ENCODE data around the gene SLC6A8. TPM values are rescaled to one million over a fixed set of nuclear protein-coding genes. Genes with fewer than 3 reads are reported as not detected.

The SLC6A8 gene
- 8.0 TPM for total RNA-seq
- long read RNA-seq, partial matches to known transcripts, result 2 of 8 reads
- long read RNA-seq, other reads (novel, unspliced or antisense), result 2 of 8 reads

DNA sequence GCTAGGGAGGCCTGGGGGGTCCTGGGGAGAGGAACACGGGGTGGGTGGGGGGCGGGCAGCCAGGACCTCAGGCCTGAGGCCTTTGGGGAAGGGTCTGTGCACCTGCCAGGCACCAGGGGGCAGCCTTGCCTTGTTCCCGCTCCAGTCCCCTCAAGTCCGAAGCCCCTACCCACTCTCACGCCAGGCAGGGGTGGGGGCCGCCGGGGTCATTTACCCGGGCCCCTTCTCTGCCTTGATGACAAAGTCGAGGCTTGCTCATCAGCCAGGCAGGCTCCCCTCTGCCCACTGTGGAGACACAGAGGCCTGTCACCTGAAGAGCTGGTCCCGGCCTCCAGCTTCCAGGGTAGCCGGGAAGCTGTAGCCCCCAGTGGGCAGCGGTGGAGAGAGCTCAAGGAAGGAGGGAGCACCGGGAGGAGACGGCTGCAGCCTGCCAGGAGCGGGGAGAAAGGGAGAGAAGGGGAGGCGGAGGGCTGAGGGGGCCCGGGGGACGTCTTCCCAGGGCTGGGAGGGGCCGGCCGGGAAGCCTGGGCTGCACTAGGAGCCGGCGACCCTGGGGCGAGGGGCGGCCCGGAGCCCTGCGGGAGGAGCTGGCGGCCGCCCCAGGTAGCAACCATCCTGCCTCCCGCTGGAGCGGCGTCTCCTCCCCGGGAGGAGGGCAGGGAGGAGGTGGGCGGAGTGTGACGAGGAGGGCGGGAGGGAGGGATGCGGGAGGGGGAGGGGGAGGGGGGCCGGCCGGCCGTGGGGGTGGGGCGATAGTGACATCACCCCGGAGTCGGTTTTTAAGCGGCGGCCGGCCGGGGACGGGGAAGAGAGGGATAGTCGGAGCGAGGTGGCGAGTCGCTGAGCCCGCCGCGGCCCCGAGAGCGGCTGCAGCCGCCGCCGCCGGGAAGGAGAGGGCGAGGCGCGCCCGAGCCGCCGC is at the start of gene SLC6A8:
SLC6A8 (plus strand) TSS at position 806 of the 919 bp plus-strand sequence. CDS start 649 bp downstream, outside the sequence.
- H3K9me3 ChIP-seq, result no peaks in the 10 kb centered on the region
- H3K36me3 ChIP-seq, result no peaks in the 10 kb centered on the region
- H3K4me3 ChIP-seq, result peak within 1 kb of the TSS; percentile 28
- TF ChIP-seq, protein P1, sequence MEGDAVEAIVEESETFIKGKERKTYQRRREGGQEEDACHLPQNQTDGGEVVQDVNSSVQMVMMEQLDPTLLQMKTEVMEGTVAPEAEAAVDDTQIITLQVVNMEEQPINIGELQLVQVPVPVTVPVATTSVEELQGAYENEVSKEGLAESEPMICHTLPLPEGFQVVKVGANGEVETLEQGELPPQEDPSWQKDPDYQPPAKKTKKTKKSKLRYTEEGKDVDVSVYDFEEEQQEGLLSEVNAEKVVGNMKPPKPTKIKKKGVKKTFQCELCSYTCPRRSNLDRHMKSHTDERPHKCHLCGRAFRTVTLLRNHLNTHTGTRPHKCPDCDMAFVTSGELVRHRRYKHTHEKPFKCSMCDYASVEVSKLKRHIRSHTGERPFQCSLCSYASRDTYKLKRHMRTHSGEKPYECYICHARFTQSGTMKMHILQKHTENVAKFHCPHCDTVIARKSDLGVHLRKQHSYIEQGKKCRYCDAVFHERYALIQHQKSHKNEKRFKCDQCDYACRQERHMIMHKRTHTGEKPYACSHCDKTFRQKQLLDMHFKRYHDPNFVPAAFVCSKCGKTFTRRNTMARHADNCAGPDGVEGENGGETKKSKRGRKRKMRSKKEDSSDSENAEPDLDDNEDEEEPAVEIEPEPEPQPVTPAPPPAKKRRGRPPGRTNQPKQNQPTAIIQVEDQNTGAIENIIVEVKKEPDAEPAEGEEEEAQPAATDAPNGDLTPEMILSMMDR (IDR thresholded peaks at IDR 0.05), result peak; percentile 36
- H3K27ac ChIP-seq, result no peak within 1 kb of the TSS
- no peaks in the 10 kb centered on the region for H3K27me3 ChIP-seq
- no peaks in the 10 kb centered on the region for H3K4me1 ChIP-seq
- DNase-seq (peak; percentile 80), ATAC-seq (peak; percentile 77)
- intact Hi-C loops (cut with DNase I), result no loop called here

DNA sequence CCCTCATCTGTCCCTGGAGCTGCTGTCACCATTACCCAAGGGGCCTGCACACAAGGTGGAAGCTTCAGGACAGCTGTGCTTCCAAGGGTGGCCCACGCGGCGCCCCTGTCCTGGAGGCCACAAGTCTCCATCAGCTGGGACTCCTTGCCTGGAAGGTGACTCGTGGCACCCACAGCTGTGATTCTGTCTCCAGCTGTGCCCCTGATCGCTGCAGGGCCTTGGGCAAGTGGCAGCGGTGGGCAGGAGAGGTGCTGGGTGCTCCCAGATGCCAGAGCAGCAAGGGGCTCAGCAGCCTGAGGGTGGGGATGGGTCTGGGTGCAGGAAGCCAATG is 49.7 kb upstream of the SLC6A8 start:
- no peak for ATAC-seq
- no peak for DNase-seq
- Histone ChIP-seq H3K9me3 (no peaks in the 10 kb centered on the region), H3K27me3 (peaks cover 14% of the 10 kb centered on the region), H3K4me1 (no peaks in the 10 kb centered on the region), H3K36me3 (no peaks in the 10 kb centered on the region), H3K4me3 (no peak overlapping the region), H3K27ac (no peak overlapping the region)
- intact Hi-C loops (cut with DNase I), result no loop called here
- TF ChIP-seq, protein P1 (IDR thresholded peaks at IDR 0.05), result no peak

DNA sequence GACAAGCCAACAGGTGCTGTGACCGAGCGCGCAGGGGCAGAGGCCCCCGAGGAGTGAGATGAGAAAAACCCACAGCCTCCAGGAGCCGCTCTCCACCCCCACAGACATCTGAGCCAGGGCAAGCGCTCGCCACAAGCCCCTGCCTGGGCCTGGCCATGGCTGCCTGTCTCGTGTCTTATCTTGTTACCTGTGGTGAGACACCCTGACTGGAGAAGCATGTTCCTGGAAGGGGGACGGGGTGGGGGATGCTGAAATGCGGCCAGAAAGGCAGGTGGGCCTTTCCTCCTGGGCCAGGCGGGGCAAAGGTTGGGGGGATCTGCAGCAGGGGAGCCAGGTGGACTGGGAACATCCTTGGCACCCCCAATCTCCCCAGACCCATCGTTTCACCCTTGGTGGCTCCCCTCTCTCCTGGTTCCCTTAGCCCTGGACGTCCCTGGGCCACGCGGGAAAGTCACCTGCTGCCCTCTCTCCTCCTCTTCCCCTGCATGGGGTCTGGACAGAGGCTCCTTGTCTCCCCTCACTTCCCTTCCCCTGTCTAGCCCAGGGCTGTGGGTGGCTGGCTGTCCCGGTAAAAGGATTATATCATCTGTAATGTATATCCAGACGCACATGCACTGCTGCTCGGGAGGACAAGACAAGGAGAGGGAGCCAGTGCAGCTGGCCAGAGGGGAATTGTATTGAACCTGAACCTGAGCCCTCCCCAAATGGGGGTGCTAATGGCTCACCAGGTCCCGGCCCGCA is 49.1 kb upstream of the SLC6A8 start:
- ATAC-seq, result no peak
- peaks cover 14% of the 10 kb centered on the region for H3K27me3 ChIP-seq
- intact Hi-C loops (cut with DNase I), result no loop called here
- no peak for DNase-seq
- TF ChIP-seq, protein P1 (IDR thresholded peaks at IDR 0.05), result no peak
- H3K9me3 ChIP-seq, result no peaks in the 10 kb centered on the region
- no peaks in the 10 kb centered on the region for H3K36me3 ChIP-seq
- H3K4me1 ChIP-seq, result peaks cover 3% of the 10 kb centered on the region
- no peak overlapping the region for H3K27ac ChIP-seq
- H3K4me3 ChIP-seq, result no peak overlapping the region

DNA sequence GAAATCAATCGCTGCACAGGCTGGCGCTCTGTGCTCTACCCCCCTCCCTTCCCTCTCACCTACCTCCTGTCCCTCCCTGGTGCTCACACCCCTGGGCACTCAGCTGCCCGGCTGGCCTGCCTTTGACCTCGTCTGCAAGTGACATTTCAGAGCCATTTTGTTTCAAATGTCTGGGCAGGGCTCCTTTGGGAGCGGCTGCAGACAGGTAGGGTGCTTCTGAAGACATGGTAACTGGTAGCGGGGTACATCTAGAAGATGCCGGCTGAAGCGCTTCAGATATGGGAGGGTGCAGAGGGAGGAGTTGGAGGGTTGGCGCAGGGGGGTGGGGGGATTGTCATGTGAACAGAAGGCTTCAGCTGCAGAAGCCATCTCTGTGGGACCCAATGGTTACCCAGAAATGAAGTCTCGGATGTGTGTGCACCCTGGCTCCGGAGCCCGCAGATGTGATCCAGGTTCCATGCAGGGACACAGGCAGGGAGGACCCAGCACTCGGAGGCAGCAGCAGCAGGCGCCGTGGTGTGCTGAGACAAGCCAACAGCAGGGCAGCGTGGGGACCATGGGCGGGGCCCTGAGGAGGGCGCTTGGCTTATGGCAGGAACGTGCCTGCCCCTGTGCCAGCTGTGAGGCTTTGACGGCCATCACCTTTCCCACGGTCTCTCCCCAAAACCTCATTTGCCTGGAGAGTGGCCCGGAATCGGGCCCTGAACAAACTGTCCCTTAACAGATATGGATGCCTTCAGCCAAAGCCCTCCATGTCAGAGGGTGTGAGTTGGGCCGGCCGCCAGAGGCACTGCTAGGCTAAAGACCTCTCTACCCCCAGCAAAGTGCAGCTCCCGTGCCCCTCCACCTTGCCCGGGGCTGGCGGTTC is 48.3 kb upstream of the SLC6A8 start:
- Histone ChIP-seq H3K4me1 (peaks cover 5% of the 10 kb centered on the region), H3K27me3 (peaks cover 14% of the 10 kb centered on the region), H3K9me3 (no peaks in the 10 kb centered on the region), H3K4me3 (no peak overlapping the region), H3K27ac (no peak overlapping the region), H3K36me3 (no peaks in the 10 kb centered on the region)
- no peak for DNase-seq
- TF ChIP-seq, protein P1 (IDR thresholded peaks at IDR 0.05), result no peak
- intact Hi-C loops (cut with DNase I), result no loop called here
- ATAC-seq, result no peak

DNA sequence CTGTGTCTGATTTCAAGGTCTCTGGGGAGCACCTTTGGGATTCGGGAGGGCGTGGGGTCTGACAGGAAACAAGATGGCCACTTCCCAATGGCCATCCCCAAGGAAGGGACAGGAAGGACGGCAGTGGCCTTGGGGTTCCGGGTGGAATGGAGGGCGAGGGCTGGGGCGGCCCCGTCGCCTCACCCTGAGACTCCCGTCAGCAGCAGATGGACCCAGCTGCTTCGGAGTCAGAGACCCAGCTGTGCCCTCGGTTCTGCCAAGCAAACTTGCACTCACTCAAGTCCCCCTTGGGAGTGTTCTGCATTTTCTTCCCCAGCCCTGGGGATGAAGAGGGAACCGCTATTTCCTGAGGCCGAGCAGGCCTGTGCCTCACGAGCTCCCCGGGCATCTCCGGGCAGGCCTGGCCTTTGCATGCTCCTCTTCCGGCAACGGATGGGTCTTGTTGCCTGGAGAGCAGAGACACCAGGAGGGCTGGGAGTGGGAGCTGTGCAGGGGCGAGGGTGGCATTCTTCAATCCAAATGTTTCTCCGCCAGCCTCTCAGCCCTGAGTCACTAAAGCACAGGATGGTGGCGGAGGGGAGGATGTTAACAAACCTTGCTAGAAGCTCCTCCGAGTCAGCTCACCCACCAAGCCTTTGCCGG is 47.6 kb upstream of the SLC6A8 start:
- H3K27ac ChIP-seq, result no peak overlapping the region
- H3K9me3 ChIP-seq, result no peaks in the 10 kb centered on the region
- H3K27me3 ChIP-seq, result peaks cover 14% of the 10 kb centered on the region
- ATAC-seq (no peak), DNase-seq (no peak)
- peaks cover 5% of the 10 kb centered on the region for H3K4me1 ChIP-seq
- no peak overlapping the region for H3K4me3 ChIP-seq
- no peaks in the 10 kb centered on the region for H3K36me3 ChIP-seq
- intact Hi-C loops (cut with DNase I), result no loop called here
- TF ChIP-seq, protein P1 (IDR thresholded peaks at IDR 0.05), result no peak
